Hepatocyte (in vitro differentiated cells): ENCODE measurements around the gene CAPN13. TPM values are rescaled to one million over a fixed set of nuclear protein-coding genes. Genes with fewer than 3 reads are reported as not detected.

ENCODE experiments used
- DNase-seq: peaks from one replicate; pipeline ENCODE4 v3.0.0-alpha.2; 2016; ENCODE audit warnings: low spot score
- H2AFZ ChIP-seq: fragments of 200-600 bp; sonication (generic); 2 replicates; pipeline ENCODE4 v1.6.0; 2016; ENCODE audit warnings: antibody characterized with exemption, mild to moderate bottlenecking
- H3K27ac ChIP-seq: fragments of 200-600 bp; sonication (generic); 2 replicates; pipeline ENCODE4 v1.5.1; 2016; ENCODE audit warnings: mild to moderate bottlenecking
- H3K27me3 ChIP-seq: fragments of 200-600 bp; sonication (generic); 2 replicates; pipeline ENCODE4 v1.6.1; 2016
- H3K36me3 ChIP-seq: fragments of 200-600 bp; sonication (generic); replicated peaks from 2 replicates; pipeline ENCODE4 v1.5.1; 2016; ENCODE audit warnings: low read depth; ENCODE audit not compliant: insufficient read depth
- H3K4me1 ChIP-seq: fragments of 200-600 bp; sonication (generic); 2 replicates; pipeline ENCODE4 v1.5.1; 2016; ENCODE audit warnings: mild to moderate bottlenecking, moderate library complexity; ENCODE audit not compliant: insufficient read depth
- H3K4me2 ChIP-seq: fragments of 200-600 bp; sonication (generic); 2 replicates; pipeline ENCODE4 v1.6.0; 2016
- H3K4me3 ChIP-seq: fragments of 200-600 bp; sonication (generic); 2 replicates; pipeline ENCODE4 v1.5.1; 2016; ENCODE audit warnings: mild to moderate bottlenecking
- H3K79me2 ChIP-seq: fragments of 200-600 bp; sonication (generic); 2 replicates; pipeline ENCODE4 v1.6.0; 2017; ENCODE audit warnings: mild to moderate bottlenecking
- H3K9me2 ChIP-seq: fragments of 200-600 bp; sonication (generic); replicated peaks from 2 replicates; pipeline ENCODE4 v1.6.0; 2017; ENCODE audit warnings: mild to moderate bottlenecking; ENCODE audit not compliant: insufficient read depth
- H3K9me3 ChIP-seq: fragments of 200-600 bp; sonication (generic); 2 replicates; pipeline ENCODE4 v1.5.1; 2016; ENCODE audit warnings: low read depth, mild to moderate bottlenecking
- H4K20me1 ChIP-seq: fragments of 200-600 bp; sonication (generic); 2 replicates; pipeline ENCODE4 v1.6.0; 2016; ENCODE audit warnings: mild to moderate bottlenecking; ENCODE audit not compliant: insufficient read depth, poor library complexity, severe bottlenecking
- CTCF ChIP-seq: fragments of 200-600 bp; sonication (generic); IDR thresholded peaks from 2 replicates; pipeline ENCODE4 v1.5.1; 2016; ENCODE audit warnings: antibody characterized with exemption, mild to moderate bottlenecking; ENCODE audit not compliant: poor library complexity
- EZH2 ChIP-seq: fragments of 200-600 bp; sonication (generic); IDR thresholded peaks from 2 replicates; pipeline ENCODE4 v1.6.1; 2016; ENCODE audit warnings: antibody characterized with exemption, mild to moderate bottlenecking, borderline replicate concordance
- EZH2phosphoT487 ChIP-seq: fragments of 200-600 bp; sonication (generic); IDR thresholded peaks from one replicate; pipeline ENCODE4 v1.6.1; 2018; ENCODE audit warnings: antibody characterized with exemption, mild to moderate bottlenecking, low read depth, moderate library complexity; ENCODE audit not compliant: unreplicated experiment, severe bottlenecking
- WGBS: methylation state at CpG from one replicate; pipeline ENCODE4 v1.1.6; 2016; ENCODE audit warnings: low lambda C conversion rate; ENCODE audit errors: missing lambda C conversion rate; 5-methylcytosine and 5-hydroxymethylcytosine counted together
- polyA plus RNA-seq: library from polyadenylated mRNA; unstranded; fragments of >200 nt; fragmentation: Nextera tagmentation; extraction: Ambion mirVana; gene quantifications from 2 replicates; pipeline ENCODE4 v1.2.1, GENCODE V29; 2016
- total RNA-seq: library from RNA; depleted of rRNA; stranded (reverse); fragments of >200 nt; gene quantifications from 2 replicates; pipeline ENCODE4 v1.2.3, GENCODE V29; 2014

Gene CAPN13
- total and polyA plus RNA-seq, 2 experiments from 2014 or later: 5.9 to 6.0 TPM

GRCh38 chr2:30800159-30800558, 7.1 kb downstream of the CAPN13 start:
- no peaks in the 10 kb centered on the region for H3K79me2 ChIP-seq
- H3K36me3 ChIP-seq: no peaks in the 10 kb centered on the region
- H3K27ac ChIP-seq: no peak overlapping the region
- no peaks in the 10 kb centered on the region for H3K9me3 ChIP-seq
- TF ChIP-seq CTCF (no peak), EZH2phosphoT487 (no peak), EZH2 (no peak)
- no peaks in the 10 kb centered on the region for H3K27me3 ChIP-seq
- H3K9me2 ChIP-seq: no peaks in the 10 kb centered on the region
- no peaks in the 10 kb centered on the region for H3K4me1 ChIP-seq
- no peak overlapping the region for H2AFZ ChIP-seq
- H3K4me2 ChIP-seq: no peak overlapping the region
- H3K4me3 ChIP-seq: no peak overlapping the region
- H4K20me1 ChIP-seq: no peaks in the 10 kb centered on the region
- WGBS: 96% methylated on average over 5 of the region's 5 CpGs
- DNase-seq: no peak

- H3K79me2 ChIP-seq: no peaks in the 10 kb centered on the region
- no peak for TF ChIP-seq CTCF
- no peak for TF ChIP-seq EZH2
- TF ChIP-seq EZH2phosphoT487: no peak
- H3K9me2 ChIP-seq: no peaks in the 10 kb centered on the region
- no peak overlapping the region for H3K4me3 ChIP-seq
- H3K27ac ChIP-seq: no peak overlapping the region
- H3K9me3 ChIP-seq: no peaks in the 10 kb centered on the region
- H3K4me1 ChIP-seq: no peaks in the 10 kb centered on the region
- DNase-seq: no peak
- no peaks in the 10 kb centered on the region for H3K36me3 ChIP-seq
- no peaks in the 10 kb centered on the region for H3K27me3 ChIP-seq
- 77% methylated on average over 5 of the region's 5 CpGs for WGBS
- no peak overlapping the region for H3K4me2 ChIP-seq
- no peak overlapping the region for H2AFZ ChIP-seq
- H4K20me1 ChIP-seq: no peaks in the 10 kb centered on the region
These were observed 7.9 kb downstream of the CAPN13 start for GRCh38 chr2:30799366-30799765.

GRCh38 chr2:30798536-30798991, 8.7 kb downstream of the CAPN13 start:
- no peaks in the 10 kb centered on the region for H3K27me3 ChIP-seq
- TF ChIP-seq CTCF (no peak), EZH2 (no peak), EZH2phosphoT487 (no peak)
- no peak overlapping the region for H3K4me2 ChIP-seq
- no peak overlapping the region for H3K27ac ChIP-seq
- DNase-seq: no peak
- H4K20me1 ChIP-seq: no peaks in the 10 kb centered on the region
- no peaks in the 10 kb centered on the region for H3K79me2 ChIP-seq
- no peak overlapping the region for H3K4me3 ChIP-seq
- no peaks in the 10 kb centered on the region for H3K4me1 ChIP-seq
- no peaks in the 10 kb centered on the region for H3K9me3 ChIP-seq
- H3K36me3 ChIP-seq: no peaks in the 10 kb centered on the region
- no peak overlapping the region for H2AFZ ChIP-seq
- 55% methylated on average over 6 of the region's 6 CpGs for WGBS
- H3K9me2 ChIP-seq: no peaks in the 10 kb centered on the region

GRCh38 chr2:30797381-30798015, 9.7 kb downstream of the CAPN13 start:
- H3K79me2 ChIP-seq: no peaks in the 10 kb centered on the region
- WGBS: 84% methylated on average over 8 of the region's 8 CpGs
- TF ChIP-seq EZH2phosphoT487 (no peak), CTCF (no peak), EZH2 (no peak)
- no peaks in the 10 kb centered on the region for H3K9me3 ChIP-seq
- H4K20me1 ChIP-seq: no peaks in the 10 kb centered on the region
- H2AFZ ChIP-seq: no peak overlapping the region
- H3K27ac ChIP-seq: no peak overlapping the region
- H3K9me2 ChIP-seq: no peaks in the 10 kb centered on the region
- no peaks in the 10 kb centered on the region for H3K4me1 ChIP-seq
- DNase-seq: no peak
- no peaks in the 10 kb centered on the region for H3K36me3 ChIP-seq
- no peak overlapping the region for H3K4me3 ChIP-seq
- no peaks in the 10 kb centered on the region for H3K27me3 ChIP-seq
- H3K4me2 ChIP-seq: no peak overlapping the region
